Activated T-cell treated with anti-CD3 and anti-CD28 coated beads, Interleukin-2, amount 50 U/mL, for 24 hours (primary cell): ENCODE data around the gene TSC22D4.
"Not testable (repeated sequence)": the region's sequence is repeated elsewhere in the genome, so short reads cannot be mapped to it uniquely, and the experiment has no call there.

Source experiments
- DNase-seq: peaks from one replicate; pipeline ENCODE4 v3.0.0-alpha.2; 2020
- H3K27ac Mint-ChIP-seq: 2 replicates; pipeline ENCODE4 v1.8.0; 2020; ENCODE audit warnings: mild to moderate bottlenecking, mixed read lengths
- H3K27me3 Mint-ChIP-seq: 2 replicates; pipeline ENCODE4 v1.8.0; 2020; ENCODE audit warnings: mixed read lengths
- H3K36me3 Mint-ChIP-seq: 2 replicates; pipeline ENCODE4 v1.8.0; 2020; ENCODE audit warnings: low read depth, mixed read lengths
- H3K4me1 Mint-ChIP-seq: 2 replicates; pipeline ENCODE4 v1.8.0; 2020; ENCODE audit warnings: low read depth, mixed read lengths
- H3K4me3 Mint-ChIP-seq: 2 replicates; pipeline ENCODE4 v1.8.0; 2020; ENCODE audit warnings: mild to moderate bottlenecking, moderate library complexity, mixed read lengths
- H3K9me3 Mint-ChIP-seq: 2 replicates; pipeline ENCODE4 v1.8.0; 2020; ENCODE audit warnings: mixed read lengths

TSC22D4 gene

DNA sequence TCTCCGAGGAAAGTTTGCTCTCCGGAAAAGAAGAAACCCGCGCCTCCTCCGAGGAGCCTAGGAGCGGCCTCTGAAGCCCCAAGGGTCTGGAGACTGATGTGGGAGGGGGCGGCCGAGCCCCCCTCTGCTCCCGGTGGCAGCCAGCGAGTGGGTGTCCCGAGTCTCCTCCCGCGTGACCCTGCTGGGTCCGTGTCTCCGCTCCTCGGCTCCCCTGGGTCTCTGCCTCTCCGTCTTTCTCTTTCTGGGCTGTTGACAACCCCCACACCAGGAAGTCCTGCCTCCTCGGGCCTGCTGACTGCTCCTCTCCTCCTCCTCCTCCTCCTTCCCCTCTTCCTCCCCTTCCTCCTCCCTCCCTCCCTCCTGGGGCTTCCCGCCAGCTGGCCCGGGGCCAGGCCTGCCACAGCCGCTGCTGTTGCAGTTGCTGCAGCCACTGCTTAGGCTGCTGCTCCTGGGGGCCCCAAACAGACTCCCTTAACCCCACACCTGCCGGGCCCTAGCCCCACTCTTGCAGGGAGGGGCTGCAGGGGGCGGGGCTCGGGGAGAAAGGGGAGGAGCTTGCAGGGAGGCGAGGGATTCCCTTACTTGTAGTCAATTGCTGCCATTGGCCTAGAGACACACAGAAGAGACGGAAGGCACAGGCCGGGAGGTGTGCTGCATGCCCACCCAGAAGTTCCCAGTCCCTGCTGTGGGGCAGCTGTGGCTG, at the start of gene TSC22D4:
TSS of gene TSC22D4 (minus strand) at position 257 of the 703 bp plus-strand sequence. CDS start 1,176 bp downstream, outside the sequence.
- H3K36me3 Mint-ChIP-seq, result peaks cover 43% of the 10 kb centered on the region
- H3K9me3 Mint-ChIP-seq, result no peaks in the 10 kb centered on the region

DNA sequence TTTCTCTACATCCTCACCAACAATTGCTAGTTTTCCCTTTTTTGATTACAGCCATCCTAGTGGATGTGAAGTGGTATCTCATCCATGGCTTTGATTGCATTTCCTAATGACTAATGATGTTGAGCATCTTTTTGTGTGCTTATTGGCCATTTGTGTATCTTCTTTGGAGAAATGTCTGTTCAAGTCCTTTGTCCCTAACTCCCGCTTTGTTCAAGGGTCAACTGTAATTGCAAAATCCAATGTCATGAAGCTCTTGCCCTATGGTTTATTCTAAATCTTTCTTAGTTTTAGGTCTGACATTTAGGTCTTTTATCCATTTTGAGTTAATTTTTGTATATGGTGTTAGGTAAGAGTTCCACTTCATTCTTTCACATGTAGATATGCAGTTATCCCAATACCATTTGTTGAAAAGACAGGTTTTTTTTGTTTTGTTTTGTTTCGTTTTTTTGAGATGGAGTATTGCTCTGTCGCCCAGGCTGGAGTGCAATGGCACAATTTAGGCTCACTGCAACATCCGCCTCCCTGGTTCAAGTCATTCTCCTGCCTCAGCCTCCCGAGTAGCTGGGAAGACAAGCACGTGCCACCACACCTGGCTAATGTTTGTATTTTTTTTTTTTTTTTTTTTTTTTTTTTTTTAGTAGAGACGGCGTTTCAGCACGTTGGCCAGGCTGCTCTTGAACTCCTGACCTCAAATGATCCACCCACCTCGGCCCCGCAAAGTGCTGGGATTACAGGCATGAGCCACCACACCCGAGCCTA, 49.3 kb upstream of the TSC22D4 start:
- DNase-seq, H3K27ac Mint-ChIP-seq, H3K9me3 Mint-ChIP-seq, H3K4me3 Mint-ChIP-seq, H3K36me3 Mint-ChIP-seq, H3K27me3 Mint-ChIP-seq: not testable (repeated sequence)
- peaks cover 13% of the 10 kb centered on the region for H3K4me1 Mint-ChIP-seq

More for the DNA sequence above, at the start of gene TSC22D4:
- H3K4me3 Mint-ChIP-seq, result peak within 1 kb of the TSS; percentile 93
- DNase-seq, result peak; percentile 93
- peaks cover 38% of the 10 kb centered on the region for H3K4me1 Mint-ChIP-seq
- peak within 1 kb of the TSS; percentile 92 for H3K27ac Mint-ChIP-seq
- H3K27me3 Mint-ChIP-seq, result no peaks in the 10 kb centered on the region

DNA sequence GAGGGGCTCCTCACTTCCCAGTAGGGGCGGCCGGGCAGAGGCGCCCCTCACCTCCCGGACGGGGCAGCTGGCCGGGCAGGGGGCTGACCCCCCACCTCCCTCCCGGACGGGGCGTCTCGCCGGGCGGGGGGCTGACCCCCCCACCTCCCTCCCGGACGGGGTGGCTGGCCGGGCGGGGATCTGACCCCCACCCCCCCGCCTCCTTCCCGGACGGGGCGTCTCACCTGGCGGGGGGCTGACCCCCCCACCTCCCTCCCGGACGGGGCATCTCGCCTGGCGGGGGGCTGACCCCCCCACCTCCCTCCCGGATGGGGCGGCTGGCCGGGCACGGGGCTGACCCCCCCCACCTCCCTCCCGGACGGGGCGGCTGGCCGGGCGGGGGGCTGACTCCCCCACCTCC, 44.2 kb upstream of the TSC22D4 start:
- not testable (repeated sequence) for H3K27me3 Mint-ChIP-seq, DNase-seq, H3K27ac Mint-ChIP-seq, H3K36me3 Mint-ChIP-seq, H3K9me3 Mint-ChIP-seq, H3K4me3 Mint-ChIP-seq
- H3K4me1 Mint-ChIP-seq, result peaks cover 12% of the 10 kb centered on the region

DNA sequence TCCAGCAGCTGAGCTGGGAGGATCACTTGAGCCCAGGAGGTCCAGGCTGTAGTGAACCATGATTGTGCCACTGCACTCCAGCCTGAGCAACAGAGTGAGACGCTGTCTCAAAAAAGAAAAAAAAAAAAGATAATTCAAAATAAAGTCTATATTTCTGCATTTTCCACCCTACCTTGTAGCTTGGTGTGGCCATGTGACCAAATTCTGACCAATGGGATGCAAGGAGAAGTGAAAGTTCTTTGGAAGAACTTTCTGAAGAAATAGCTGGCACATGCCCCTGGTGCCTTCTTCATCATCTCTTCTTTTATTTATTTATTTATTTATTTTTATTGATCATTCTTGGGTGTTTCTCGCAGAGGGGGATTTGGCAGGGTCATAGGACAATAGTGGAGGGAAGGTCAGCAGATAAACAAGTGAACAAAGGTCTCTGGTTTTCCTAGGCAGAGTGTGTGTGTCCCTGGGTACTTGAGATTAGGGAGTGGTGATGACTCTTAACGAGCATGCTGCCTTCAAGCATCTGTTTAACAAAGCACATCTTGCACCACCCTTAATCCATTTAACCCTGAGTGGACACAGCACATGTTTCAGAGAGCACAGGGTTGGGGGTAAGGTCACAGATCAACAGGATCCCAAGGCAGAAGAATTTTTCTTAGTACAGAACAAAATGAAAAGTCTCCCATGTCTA, 43.0 kb upstream of the TSC22D4 start:
- not testable (repeated sequence) for H3K36me3 Mint-ChIP-seq, H3K4me3 Mint-ChIP-seq, H3K9me3 Mint-ChIP-seq, DNase-seq, H3K27ac Mint-ChIP-seq, H3K27me3 Mint-ChIP-seq, H3K4me1 Mint-ChIP-seq

DNA sequence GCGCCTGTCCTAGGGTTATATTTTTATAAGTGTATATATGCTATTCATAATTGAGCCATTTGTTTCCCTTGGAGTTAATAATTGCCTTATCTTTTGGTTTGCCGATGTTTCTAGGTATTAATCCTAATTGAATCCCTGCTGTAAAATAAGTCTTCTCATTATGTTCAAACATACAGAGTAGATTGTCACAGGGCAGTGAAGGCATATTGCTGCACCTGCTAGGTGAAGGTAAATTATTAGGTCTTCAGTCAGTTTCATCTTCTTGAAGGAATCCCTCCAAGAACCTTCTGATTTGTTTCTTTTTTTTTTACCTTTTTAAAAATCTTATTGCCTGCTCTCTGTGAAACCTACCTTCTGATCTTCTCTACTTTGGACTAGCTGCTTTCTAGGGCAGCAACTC, 42.1 kb upstream of the TSC22D4 start:
- Mint-ChIP-seq H3K27ac (no peak overlapping the region), H3K36me3 (no peaks in the 10 kb centered on the region), H3K9me3 (no peaks in the 10 kb centered on the region), H3K4me3 (no peak overlapping the region), H3K27me3 (no peaks in the 10 kb centered on the region), H3K4me1 (peaks cover 11% of the 10 kb centered on the region)
- no peak for DNase-seq

DNA sequence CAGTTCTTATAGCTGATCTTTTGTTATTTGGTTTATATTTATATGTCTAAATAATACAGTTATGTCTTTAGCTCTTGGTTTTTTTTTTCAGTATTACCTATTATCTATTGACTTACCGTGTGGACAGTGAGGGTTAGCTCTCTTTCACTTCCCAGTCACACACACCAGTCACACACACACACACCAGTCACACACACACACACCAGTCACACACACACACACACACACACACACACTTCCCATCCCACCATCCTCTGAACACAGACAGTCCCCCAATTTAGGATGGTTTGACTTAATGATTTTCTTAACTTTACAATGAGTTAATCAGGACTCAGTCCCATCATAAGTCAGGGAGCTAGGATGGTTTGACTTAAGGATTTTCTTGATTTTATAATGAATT, 41.1 kb upstream of the TSC22D4 start:
- peaks cover 21% of the 10 kb centered on the region for H3K4me1 Mint-ChIP-seq
- no peaks in the 10 kb centered on the region for H3K9me3 Mint-ChIP-seq
- DNase-seq, result no peak
- no peak overlapping the region for H3K4me3 Mint-ChIP-seq
- H3K36me3 Mint-ChIP-seq, result no peaks in the 10 kb centered on the region
- no peaks in the 10 kb centered on the region for H3K27me3 Mint-ChIP-seq
- no peak overlapping the region for H3K27ac Mint-ChIP-seq

DNA sequence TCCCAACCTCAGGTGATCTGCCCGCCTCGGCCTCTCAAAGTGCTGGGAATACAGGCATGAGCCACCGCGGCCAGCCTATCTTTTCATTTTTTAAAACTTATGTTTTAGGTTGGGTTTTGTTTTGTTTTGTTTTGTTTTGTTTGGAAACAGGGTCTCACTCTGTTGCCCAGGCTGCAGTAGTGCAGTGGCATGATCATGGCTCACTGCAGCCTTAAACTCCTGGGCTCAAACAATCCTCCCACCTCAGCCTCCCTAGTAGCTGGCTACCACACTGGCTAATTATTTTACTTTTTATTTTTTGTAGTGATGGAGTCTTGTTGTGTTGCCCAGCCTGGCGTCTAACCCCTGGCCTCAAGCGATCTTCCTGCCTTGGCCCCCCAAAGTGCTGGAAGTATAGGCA, 40.6 kb upstream of the TSC22D4 start:
- Mint-ChIP-seq H3K4me1 (peaks cover 23% of the 10 kb centered on the region), H3K36me3 (no peaks in the 10 kb centered on the region), H3K9me3 (no peaks in the 10 kb centered on the region), H3K27me3 (no peaks in the 10 kb centered on the region), H3K27ac (no peak overlapping the region), H3K4me3 (no peak overlapping the region)
- DNase-seq, result no peak

DNA sequence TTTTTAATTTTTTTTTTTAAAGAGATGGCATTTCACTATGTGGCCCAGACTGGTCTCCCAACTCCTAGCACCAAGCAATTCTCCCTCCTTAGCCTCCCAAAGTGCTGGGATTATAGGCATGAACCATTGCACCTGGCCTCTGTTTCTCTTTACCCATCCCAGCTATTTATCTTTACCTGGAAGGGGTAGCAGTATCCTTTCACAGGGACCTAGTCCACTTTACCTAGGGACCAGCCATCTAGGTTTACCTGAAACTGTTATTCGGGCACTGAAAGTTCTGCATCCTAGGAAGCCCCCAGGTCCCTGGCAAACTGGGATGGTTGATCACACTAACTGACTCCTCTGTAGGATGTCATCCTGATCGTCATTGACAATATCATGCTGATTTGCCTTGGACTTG, 38.3 kb upstream of the TSC22D4 start:
- no peak for DNase-seq
- Mint-ChIP-seq H3K4me3 (no peak overlapping the region), H3K27ac (no peak overlapping the region), H3K36me3 (no peaks in the 10 kb centered on the region), H3K27me3 (no peaks in the 10 kb centered on the region), H3K4me1 (peaks cover 28% of the 10 kb centered on the region), H3K9me3 (no peaks in the 10 kb centered on the region)

DNA sequence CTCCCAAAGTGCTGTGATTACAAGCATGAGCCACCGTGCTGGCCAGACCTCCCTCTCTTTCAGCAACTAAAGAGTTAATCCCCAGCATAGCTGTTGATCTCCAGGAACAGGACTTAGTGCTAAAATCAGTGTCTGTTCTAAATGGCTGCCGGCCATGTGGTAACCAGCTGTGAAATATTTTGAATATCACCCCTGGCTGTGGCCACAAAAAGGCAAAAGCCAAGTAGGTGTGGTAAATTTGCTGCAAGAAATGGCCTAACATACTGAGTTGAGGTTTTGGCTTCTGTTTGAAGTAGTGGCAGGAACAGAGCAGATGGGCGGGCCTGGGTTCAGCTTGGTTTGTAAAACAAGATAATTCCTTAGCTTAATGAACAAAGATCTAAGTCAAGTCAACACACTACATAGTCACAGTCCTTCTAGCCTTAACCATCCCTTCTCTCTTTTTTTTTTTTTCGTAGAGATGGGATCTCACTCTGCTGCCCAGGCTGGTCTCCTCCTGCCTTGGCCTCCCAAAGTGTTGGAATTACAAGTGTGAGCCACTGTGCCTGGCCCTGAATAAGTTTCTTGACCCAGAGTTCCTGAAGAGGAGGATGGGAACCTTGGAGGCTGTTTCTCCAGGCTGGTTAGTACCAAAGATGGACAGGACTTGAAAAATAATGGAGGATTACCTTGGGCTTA, 37.3 kb upstream of the TSC22D4 start:
- Mint-ChIP-seq H3K4me3 (no peak overlapping the region), H3K4me1 (peaks cover 28% of the 10 kb centered on the region), H3K9me3 (no peaks in the 10 kb centered on the region), H3K36me3 (no peaks in the 10 kb centered on the region), H3K27ac (peak overlapping the region; percentile 73), H3K27me3 (no peaks in the 10 kb centered on the region)
- DNase-seq, result peak; percentile 45

DNA sequence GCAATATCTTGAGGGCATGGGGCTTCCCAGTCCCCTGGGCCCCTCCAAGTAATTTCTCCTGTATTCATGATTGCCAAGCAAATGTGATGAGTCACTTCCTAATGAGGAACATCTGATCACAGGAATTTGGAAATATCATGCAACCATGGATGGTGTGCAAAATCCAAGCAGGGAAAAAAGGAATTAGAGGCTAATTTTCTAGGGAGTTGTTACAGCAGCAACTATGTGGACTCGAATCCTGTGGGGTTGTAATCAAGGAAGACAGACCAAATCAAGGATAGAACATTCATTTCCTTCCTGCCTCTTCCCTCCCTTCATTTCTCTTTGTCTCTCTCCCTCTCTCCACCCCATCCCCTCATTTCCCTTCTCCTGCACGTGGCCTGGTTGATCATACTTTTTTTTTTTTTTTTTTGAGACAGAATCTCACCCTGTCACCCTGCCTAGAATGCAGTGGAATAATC, 36.1 kb upstream of the TSC22D4 start:
- H3K9me3 Mint-ChIP-seq, result no peaks in the 10 kb centered on the region
- no peak overlapping the region for H3K4me3 Mint-ChIP-seq
- no peak for DNase-seq
- peaks cover 28% of the 10 kb centered on the region for H3K4me1 Mint-ChIP-seq
- no peaks in the 10 kb centered on the region for H3K36me3 Mint-ChIP-seq
- H3K27me3 Mint-ChIP-seq, result no peaks in the 10 kb centered on the region
- H3K27ac Mint-ChIP-seq, result peak overlapping the region; percentile 50

DNA sequence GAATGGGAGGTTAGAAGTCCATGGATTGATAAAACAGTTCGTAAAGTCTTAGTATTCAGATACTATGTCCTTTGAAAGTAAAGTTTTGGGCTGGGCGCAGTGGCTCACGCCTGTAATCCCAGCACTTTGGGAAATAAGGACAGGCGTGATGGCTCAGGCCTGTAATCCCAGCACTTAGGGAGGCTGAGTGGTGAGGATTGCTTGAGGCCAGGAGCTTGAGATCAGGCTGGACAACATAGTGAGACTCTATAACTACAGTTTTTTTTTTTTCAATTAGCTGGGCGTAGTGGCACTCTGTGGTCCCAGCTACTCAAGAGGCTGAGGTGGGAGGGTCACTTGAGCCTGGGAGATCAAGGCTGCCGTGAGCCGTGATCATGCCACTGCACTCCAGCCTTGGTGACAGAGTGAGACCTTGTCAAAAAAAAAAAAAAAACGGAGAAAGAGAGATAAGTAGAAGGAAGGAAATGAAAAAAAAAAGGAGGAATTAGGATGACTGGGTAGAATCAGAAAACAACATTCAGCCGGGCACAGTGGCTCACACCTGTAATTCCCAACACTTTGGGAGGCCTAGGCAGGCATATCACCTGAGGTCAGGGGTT, 34.3 kb upstream of the TSC22D4 start:
- Mint-ChIP-seq H3K36me3 (no peaks in the 10 kb centered on the region), H3K4me3 (no peak overlapping the region), H3K4me1 (peaks cover 28% of the 10 kb centered on the region), H3K27me3 (no peaks in the 10 kb centered on the region), H3K27ac (no peak overlapping the region), H3K9me3 (no peaks in the 10 kb centered on the region)
- no peak for DNase-seq

DNA sequence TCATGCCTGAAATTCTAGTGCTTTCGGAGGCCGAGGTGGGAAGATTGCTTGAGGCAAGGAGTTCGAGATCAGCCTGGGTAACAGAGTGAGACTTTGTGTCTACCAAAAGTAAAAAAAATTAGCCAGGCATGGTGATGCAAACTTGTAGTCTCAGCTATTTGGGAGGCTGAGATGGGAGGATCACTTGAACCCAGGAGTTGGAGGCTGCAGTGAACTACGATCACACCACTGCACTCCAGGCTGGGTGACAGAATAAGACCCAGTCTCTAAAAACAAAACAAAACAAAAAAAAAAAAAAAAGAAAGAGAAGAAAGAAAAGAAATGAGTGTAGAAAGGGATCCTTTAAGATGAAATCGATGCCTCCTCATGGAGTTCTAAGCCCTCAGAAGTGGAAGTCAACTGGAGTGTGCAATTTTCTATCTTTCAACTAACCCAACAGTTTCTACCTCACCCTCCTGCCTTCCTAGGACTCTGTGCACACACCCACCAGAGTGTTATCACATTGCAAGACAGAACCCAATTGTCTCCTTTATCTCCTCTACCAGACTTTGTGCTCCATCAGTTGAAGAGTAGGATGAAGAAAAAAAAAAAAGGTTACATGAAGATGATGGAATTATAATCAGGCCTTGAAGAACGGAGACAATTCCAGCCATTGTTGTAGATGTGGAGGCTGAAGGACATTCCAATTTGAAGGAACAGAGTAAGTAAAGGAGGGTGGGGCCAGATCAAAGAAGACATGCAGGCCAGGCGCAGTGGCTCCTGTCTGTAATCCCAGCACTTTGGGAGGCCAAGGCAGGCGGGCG, 31.6 kb upstream of the TSC22D4 start:
- Mint-ChIP-seq H3K4me1 (peaks cover 13% of the 10 kb centered on the region), H3K4me3 (no peak overlapping the region), H3K36me3 (no peaks in the 10 kb centered on the region), H3K27me3 (no peaks in the 10 kb centered on the region), H3K27ac (no peak overlapping the region), H3K9me3 (no peaks in the 10 kb centered on the region)
- no peak for DNase-seq

DNA sequence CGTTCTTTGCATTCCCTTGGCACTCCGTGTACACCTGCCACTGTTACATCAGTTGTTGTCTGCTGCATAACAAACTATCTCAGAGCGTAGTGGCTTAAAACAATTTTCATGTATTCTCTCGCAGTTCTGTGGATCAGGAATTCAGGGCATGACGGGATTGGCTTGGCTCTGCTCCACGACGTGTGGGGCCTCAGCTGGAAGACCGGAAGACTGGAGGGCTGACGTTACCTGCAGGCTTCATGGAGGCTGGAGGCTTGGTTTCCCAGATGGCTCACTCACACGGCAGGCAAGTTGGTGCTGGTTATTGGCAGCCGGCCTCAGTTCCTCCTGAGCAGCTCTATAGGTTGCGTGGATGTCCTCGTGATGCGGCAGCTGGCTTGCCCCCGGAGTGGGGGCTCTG, 30.2 kb upstream of the TSC22D4 start:
- Mint-ChIP-seq H3K4me1 (peaks cover 5% of the 10 kb centered on the region), H3K27ac (no peak overlapping the region), H3K36me3 (no peaks in the 10 kb centered on the region), H3K27me3 (no peaks in the 10 kb centered on the region), H3K4me3 (no peak overlapping the region), H3K9me3 (no peaks in the 10 kb centered on the region)
- DNase-seq, result no peak
